H1 (cell line): ENCODE data around the gene SLC17A3. TPM values are rescaled to one million over a fixed set of nuclear protein-coding genes. Genes with fewer than 3 reads are reported as not detected.

Experiments
- CTCF ChIA-PET: fragments of 300-600 bp; sonication (Branson Sonifier 250); formaldehyde crosslinking; loops from one replicate; lab custom pipeline; 2021; ENCODE audit not compliant: partially characterized antibody; lab: Charles Lee
- POLR2A ChIA-PET: fragments of 300-600 bp; sonication (Branson Sonifier 250); formaldehyde crosslinking; loops from one replicate; lab custom pipeline; 2021; ENCODE audit warnings: inconsistent platforms; ENCODE audit not compliant: partially characterized antibody; lab: Charles Lee
- DNase-seq, 2 experiments: peaks; one replicate each; pipeline versions ENCODE4 v3.0.0 to v3.0.0-alpha.2; 2010 to 2022; ENCODE audit warnings: low spot score in 2 of 2, low read depth in 1 of 2, mixed read lengths in 1 of 2
- FAIRE-seq: peaks from 2 replicates; lab custom pipeline; 2011; peaks lifted over from hg19 to GRCh38; lab: Jason Lieb, UNC
- H2AFZ ChIP-seq: 2 replicates; pipeline ENCODE4 v1.8.1; 2012; ENCODE audit warnings: low read length, inconsistent platforms
- H2AK5ac ChIP-seq: 2 replicates; pipeline ENCODE4 v1.6.1; 2013; ENCODE audit warnings: low read depth, low read length
- H2BK120ac ChIP-seq: replicated peaks from 2 replicates; pipeline ENCODE3; 2013; ENCODE audit warnings: low read depth, low read length, inconsistent platforms
- H2BK12ac ChIP-seq: 2 replicates; pipeline ENCODE4 v1.6.1; 2013; ENCODE audit warnings: low read depth, low read length
- H2BK15ac ChIP-seq: 2 replicates; pipeline ENCODE4 v1.6.1; 2013; ENCODE audit warnings: low read length
- H2BK20ac ChIP-seq: 2 replicates; pipeline ENCODE4 v1.6.1; 2013; ENCODE audit warnings: low read length
- H2BK5ac ChIP-seq: 2 replicates; pipeline ENCODE4 v1.6.1; 2013; ENCODE audit warnings: low read depth, low read length
- H3K14ac ChIP-seq: 2 replicates; pipeline ENCODE4 v1.6.1; 2013; ENCODE audit warnings: inconsistent platforms; ENCODE audit not compliant: insufficient read length
- H3K18ac ChIP-seq: 2 replicates; pipeline ENCODE4 v1.6.1; 2013; ENCODE audit warnings: low read length; ENCODE audit errors: extremely low read depth
- H3K23ac ChIP-seq: 2 replicates; pipeline ENCODE4 v1.6.1; 2013; ENCODE audit warnings: inconsistent platforms; ENCODE audit not compliant: insufficient read length
- H3K23me2 ChIP-seq: 2 replicates; pipeline ENCODE4 v1.6.1; 2013; ENCODE audit warnings: low read depth, low read length
- H3K27ac ChIP-seq: 2 replicates; pipeline ENCODE4 v1.6.1; 2011; ENCODE audit warnings: low read depth, low read length, inconsistent platforms
- H3K27me3 ChIP-seq, 4 experiments: replicated peaks in 1 of 4; 1 replicate in 1 of 4; 2 replicates in 3 of 4; pipeline versions ENCODE4 v1.6.1 to v1.8.1; 2011 to 2013; ENCODE audit warnings: low read length in 3 of 4, mild to moderate bottlenecking in 3 of 4, inconsistent platforms in 2 of 4, mixed read lengths in 2 of 4, moderate library complexity in 1 of 4; ENCODE audit not compliant: control insufficient read depth in 3 of 4, insufficient read depth in 3 of 4; ENCODE audit errors: extremely low read depth in 1 of 4
- H3K36me3 ChIP-seq, 4 experiments: 2 replicates each; pipeline versions ENCODE4 v1.6.1 to v1.8.1; 2011 to 2013; ENCODE audit warnings: mild to moderate bottlenecking in 4 of 4, low read length in 3 of 4, moderate library complexity in 2 of 4, control low read depth in 1 of 4, inconsistent platforms in 1 of 4; ENCODE audit not compliant: insufficient read depth in 4 of 4, control insufficient read depth in 2 of 4
- H3K4ac ChIP-seq: replicated peaks from 2 replicates; pipeline ENCODE3; 2013; ENCODE audit warnings: low read length, low read depth, mixed read lengths, inconsistent platforms; ENCODE audit not compliant: insufficient read length
- H3K4me1 ChIP-seq, 4 experiments: replicated peaks in 1 of 4; 1 replicate in 1 of 4; 2 replicates in 3 of 4; pipeline versions ENCODE4 v1.6.1 to v1.8.1; 2011 to 2013; ENCODE audit warnings: low read length in 3 of 4, inconsistent platforms in 2 of 4, mixed read lengths in 1 of 4; ENCODE audit not compliant: insufficient read depth in 4 of 4, control insufficient read depth in 3 of 4
- H3K4me2 ChIP-seq, 2 experiments: 2 replicates each; pipeline versions ENCODE4 v1.6.1 to v1.8.1; 2011 to 2013; ENCODE audit warnings: low read depth in 2 of 2, low read length in 2 of 2, control low read depth in 1 of 2, inconsistent platforms in 1 of 2, mild to moderate bottlenecking in 1 of 2; ENCODE audit not compliant: insufficient read depth in 1 of 2
- H3K4me3 ChIP-seq, 4 experiments: fragments of 200-600, 300-600 bp in 1 of 4; sonication (generic), shearing (Covaris generic), sonication (Bioruptor Twin) in 1 of 4; 2 replicates each; pipeline versions ENCODE4 v1.5.1 to v1.8.1; 2011 to 2016; ENCODE audit warnings: low read length in 4 of 4, low read depth in 3 of 4, control low read depth in 2 of 4, inconsistent platforms in 2 of 4, mild to moderate bottlenecking in 2 of 4, mixed read lengths in 1 of 4, moderate library complexity in 1 of 4; ENCODE audit not compliant: insufficient read depth in 2 of 4; ENCODE audit errors: extremely low read depth in 1 of 4
- H3K56ac ChIP-seq: replicated peaks from 2 replicates; pipeline ENCODE3; 2013; ENCODE audit warnings: low read depth, mild to moderate bottlenecking, mixed read lengths, low read length, inconsistent platforms; ENCODE audit not compliant: insufficient read length
- H3K79me1 ChIP-seq: 2 replicates; pipeline ENCODE4 v1.6.1; 2013; ENCODE audit warnings: low read depth, low read length, control low read depth
- H3K79me2 ChIP-seq, 2 experiments: 2 replicates each; pipeline versions ENCODE4 v1.6.1 to v1.8.1; 2012 to 2013; ENCODE audit warnings: low read length in 2 of 2, mild to moderate bottlenecking in 2 of 2, inconsistent platforms in 1 of 2; ENCODE audit not compliant: insufficient read depth in 2 of 2, control insufficient read depth in 1 of 2
- H3K9ac ChIP-seq, 4 experiments: replicated peaks in 1 of 4; 1 replicate in 1 of 4; 2 replicates in 3 of 4; pipeline versions ENCODE4 v1.6.1 to v1.8.1; 2011 to 2013; ENCODE audit warnings: low read depth in 3 of 4, low read length in 3 of 4, control low read depth in 2 of 4, mild to moderate bottlenecking in 2 of 4, moderate library complexity in 2 of 4, inconsistent platforms in 1 of 4; ENCODE audit errors: extremely low read depth in 1 of 4
- H3K9me3 ChIP-seq, 2 experiments: 2 replicates each; pipeline versions ENCODE4 v1.6.1 to v1.8.1; 2012 to 2013; ENCODE audit warnings: mild to moderate bottlenecking in 2 of 2, moderate library complexity in 2 of 2, control low read depth in 1 of 2, inconsistent platforms in 1 of 2, low read depth in 1 of 2, low read length in 1 of 2, mixed read lengths in 1 of 2; ENCODE audit not compliant: insufficient read depth in 2 of 2
- H4K20me1 ChIP-seq, 2 experiments: replicated peaks in 1 of 2; 2 replicates each; pipeline versions ENCODE3 to v1.8.1; 2011 to 2013; ENCODE audit warnings: inconsistent platforms in 2 of 2, low read length in 2 of 2, mild to moderate bottlenecking in 1 of 2; ENCODE audit not compliant: insufficient read depth in 2 of 2, control insufficient read depth in 1 of 2
- H4K5ac ChIP-seq: 2 replicates; pipeline ENCODE4 v1.6.1; 2013; ENCODE audit warnings: low read length, low read depth, mixed read lengths, inconsistent platforms; ENCODE audit not compliant: insufficient read length
- H4K8ac ChIP-seq: 2 replicates; pipeline ENCODE4 v1.8.0; 2013; ENCODE audit warnings: mild to moderate bottlenecking, moderate library complexity, low read length, inconsistent platforms; ENCODE audit not compliant: insufficient read depth; ENCODE audit errors: extremely low read depth
- H4K91ac ChIP-seq: replicated peaks from 2 replicates; pipeline ENCODE3; 2013; ENCODE audit warnings: low read length, mixed read lengths, inconsistent platforms; ENCODE audit not compliant: insufficient read length
- FOSL1 ChIP-seq: IDR thresholded peaks from 2 replicates; pipeline ENCODE4 v1.6.1; 2011; ENCODE audit warnings: mild to moderate bottlenecking, low read depth, low read length, moderate library complexity; ENCODE audit not compliant: insufficient read depth
- GABPA ChIP-seq: IDR thresholded peaks from 2 replicates; pipeline ENCODE4 v1.6.1; 2011; ENCODE audit warnings: mild to moderate bottlenecking, low read length, moderate library complexity, borderline replicate concordance; ENCODE audit not compliant: insufficient read depth
- KDM5A ChIP-seq: fragments of 200-600 bp; IDR thresholded peaks from 2 replicates; pipeline ENCODE4 v1.7.1; 2012; ENCODE audit warnings: mild to moderate bottlenecking, low read length, inconsistent platforms, mixed read lengths
- NANOG ChIP-seq: IDR thresholded peaks from 2 replicates; pipeline ENCODE4 v1.6.1; 2011; ENCODE audit warnings: low read length, low read depth, mild to moderate bottlenecking, inconsistent platforms; ENCODE audit not compliant: insufficient read depth, poor library complexity, severe bottlenecking
- NRF1 ChIP-seq: IDR thresholded peaks from 2 replicates; pipeline ENCODE4 v1.6.1; 2011; ENCODE audit warnings: mild to moderate bottlenecking, low read depth, low read length, improper control_type of control experiment
- RXRA ChIP-seq: IDR thresholded peaks from 2 replicates; pipeline ENCODE4 v1.6.1; 2011; ENCODE audit warnings: low read depth, mild to moderate bottlenecking, low read length, moderate library complexity; ENCODE audit not compliant: insufficient read depth
- SAP30 ChIP-seq: fragments of 300-600 bp; sonication (generic); IDR thresholded peaks from 2 replicates; pipeline ENCODE4 v1.7.1; 2012; ENCODE audit warnings: low read length, moderate library complexity, mild to moderate bottlenecking, inconsistent platforms; ENCODE audit not compliant: insufficient read depth, insufficient replicate concordance
- YY1 ChIP-seq: IDR thresholded peaks from 2 replicates; pipeline ENCODE4 v1.6.1; 2011; ENCODE audit warnings: low read depth, mild to moderate bottlenecking, low read length
- WGBS, 2 experiments: shearing (Covaris generic) in 1 of 2; methylation state at CpG; one replicate each; pipeline versions ENCODE4 v1.1.6 to v1.1.7; 2013 to 2015; ENCODE audit warnings: low lambda C conversion rate in 2 of 2, mixed read lengths in 2 of 2, inconsistent platforms in 1 of 2, low coverage in 1 of 2, missing lambda C conversion rate in 1 of 2; ENCODE audit not compliant: insufficient replicate concordance in 2 of 2, insufficient coverage in 1 of 2, insufficient read length in 1 of 2; ENCODE audit errors: extremely low coverage in 1 of 2, missing lambda C conversion rate in 1 of 2; 5-methylcytosine and 5-hydroxymethylcytosine counted together
- polyA plus RNA-seq, 7 experiments: library from polyadenylated mRNA; depleted of rRNA in 3 of 7; stranded (reverse) in 5 of 7; unstranded in 2 of 7; fragments of >200 nt in 5 of 7; fragments of 200-250 nt in 2 of 7; gene quantifications; 1 replicate in 5 of 7; 2 replicates in 1 of 7; 4 replicates in 1 of 7; pipeline versions ENCODE4 v1.2.1 to v1.2.3, GENCODE V29; 2011 to 2013; ENCODE audit warnings: missing spikeins in 2 of 7, mixed read lengths in 2 of 7
- total RNA-seq: library from RNA; stranded (reverse); fragmentation: NEBNext Ultra II Directional; extraction: Animal tissue kit (Norgen Biotek cat#: 25700); gene quantifications from 2 replicates; pipeline ENCODE4 v1.2.1, GENCODE V29; 2021

Gene SLC17A3
- total and polyA plus RNA-seq, 2 of the 8 experiments (the other 6 are each of a cell fraction or from before 2014, with no cell fraction given) = not detected

DNA sequence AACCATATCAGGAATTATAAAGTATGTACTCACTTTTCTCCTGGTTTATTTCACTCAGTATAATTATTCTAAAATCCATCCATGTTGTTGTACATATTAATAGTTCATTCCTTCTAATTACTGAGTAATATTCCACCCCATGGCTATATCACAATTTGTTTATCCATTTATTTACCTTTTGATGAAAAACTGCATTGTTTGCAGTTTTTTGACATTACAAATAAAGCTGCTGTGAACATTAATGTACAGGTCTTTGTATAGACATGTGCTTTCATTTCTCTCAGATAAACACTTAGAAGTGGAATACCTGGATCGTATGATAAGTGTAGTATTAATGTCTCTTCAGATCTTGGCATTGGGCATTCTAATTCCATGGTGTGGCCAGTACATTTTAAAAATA lies 4.2 kb downstream of the SLC17A3 start:
- no peak overlapping the region for H3K23ac ChIP-seq
- 96% methylated on average over 1 of the region's 1 CpG; no CpG with 5 or more reads in 1 of the 2 experiments for WGBS, 2 experiments
- no peak overlapping the region for H2BK15ac ChIP-seq
- no peak overlapping the region for H3K9ac ChIP-seq
- H2BK5ac ChIP-seq = no peak overlapping the region
- ChIA-PET CTCF (no interaction called here), POLR2A (no interaction called here)
- no peaks in the 10 kb centered on the region for H3K23me2 ChIP-seq
- no peaks in the 10 kb centered on the region for H4K20me1 ChIP-seq
- no peaks in the 10 kb centered on the region for H3K27me3 ChIP-seq
- H3K27ac ChIP-seq = no peak overlapping the region
- no peaks in the 10 kb centered on the region for H3K79me1 ChIP-seq
- no peak overlapping the region for H4K5ac ChIP-seq
- no peak for FAIRE-seq
- no peaks in the 10 kb centered on the region for H3K9me3 ChIP-seq
- no peak overlapping the region for H3K4me3 ChIP-seq
- H3K14ac ChIP-seq = no peak overlapping the region
- H2BK20ac ChIP-seq = no peak overlapping the region
- no peak overlapping the region for H2AK5ac ChIP-seq
- no peak overlapping the region for H3K56ac ChIP-seq
- H4K8ac ChIP-seq = no peak overlapping the region
- H3K4ac ChIP-seq = no peak overlapping the region
- H3K79me2 ChIP-seq = no peaks in the 10 kb centered on the region
- no peak overlapping the region for H4K91ac ChIP-seq
- H3K4me1 ChIP-seq = no peaks in the 10 kb centered on the region
- no peak overlapping the region for H3K18ac ChIP-seq
- H2BK120ac ChIP-seq = no peak overlapping the region
- no peaks in the 10 kb centered on the region for H3K36me3 ChIP-seq
- H2AFZ ChIP-seq = no peak overlapping the region
- no peak overlapping the region for H2BK12ac ChIP-seq
- DNase-seq = no peak
- H3K4me2 ChIP-seq = no peak overlapping the region
- TF ChIP-seq NANOG = no peak
- TF ChIP-seq KDM5A = no peak
- TF ChIP-seq NRF1 = no peak
- no peak for TF ChIP-seq RXRA
- TF ChIP-seq SAP30 = no peak
- TF ChIP-seq FOSL1 = no peak
- no peak for TF ChIP-seq YY1
- no peak for TF ChIP-seq GABPA
